Measurements from ENCODE around the gene LCN1.
"Not testable (repeated sequence)": the region's sequence is repeated elsewhere in the genome, so short reads cannot be mapped to it uniquely, and the experiment has no call there.

The LCN1 gene

DNA sequence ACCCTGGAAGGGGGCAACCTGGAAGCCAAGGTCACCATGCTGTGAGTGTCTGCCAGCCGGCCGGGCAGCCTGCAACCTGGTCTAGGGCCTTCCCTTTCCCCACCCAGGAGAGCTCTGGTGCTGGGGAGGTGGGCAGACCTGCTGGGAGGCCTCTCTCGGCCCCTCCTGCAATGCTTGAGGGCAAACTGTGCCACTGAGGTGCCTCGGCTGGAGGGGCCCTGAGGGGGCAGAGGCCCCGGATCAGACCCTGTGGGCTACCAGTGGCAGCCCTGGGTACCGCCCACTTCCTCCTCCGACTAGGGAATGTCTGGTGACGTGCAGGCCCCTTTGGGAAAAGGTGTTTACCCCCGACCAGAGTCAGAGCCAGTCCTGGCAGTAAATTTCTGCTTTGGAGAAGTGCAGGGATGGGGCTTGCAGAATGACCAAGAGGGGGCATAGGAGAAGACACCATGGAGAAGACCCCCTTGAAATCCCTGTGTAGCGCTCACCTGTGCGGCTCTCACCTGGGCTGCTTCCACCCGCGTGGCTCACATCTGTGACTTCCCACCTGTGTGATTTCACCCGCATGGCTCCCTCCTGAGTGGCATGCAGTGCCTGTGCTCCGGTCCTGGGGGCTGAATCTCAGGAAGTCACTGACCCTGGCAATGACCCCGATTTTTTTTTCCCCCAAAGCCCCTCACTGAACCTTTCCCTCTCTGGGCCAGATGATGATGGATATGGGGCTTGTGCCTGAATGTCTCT, 1.1 kb downstream of the LCN1 start:
- Histone ChIP-seq H3K36me3 (ENCODE audit: insufficient read depth, low read depth, low read length) (no peaks in the 10 kb centered on the region), H3K9me3 (ENCODE audit: insufficient read depth, low read depth, low read length) (no peaks in the 10 kb centered on the region), H3K4me1 (ENCODE audit: insufficient read depth, low read length) (no peaks in the 10 kb centered on the region), H3K27ac (ENCODE audit: low read length) (no peak overlapping the region), H3K4me3 (ENCODE audit: low read length) (no peak overlapping the region), H3K9ac (ENCODE audit: low read depth, low read length) (no peak overlapping the region), H3K27me3 (ENCODE audit: insufficient read depth, low read length) (no peaks in the 10 kb centered on the region)

DNA sequence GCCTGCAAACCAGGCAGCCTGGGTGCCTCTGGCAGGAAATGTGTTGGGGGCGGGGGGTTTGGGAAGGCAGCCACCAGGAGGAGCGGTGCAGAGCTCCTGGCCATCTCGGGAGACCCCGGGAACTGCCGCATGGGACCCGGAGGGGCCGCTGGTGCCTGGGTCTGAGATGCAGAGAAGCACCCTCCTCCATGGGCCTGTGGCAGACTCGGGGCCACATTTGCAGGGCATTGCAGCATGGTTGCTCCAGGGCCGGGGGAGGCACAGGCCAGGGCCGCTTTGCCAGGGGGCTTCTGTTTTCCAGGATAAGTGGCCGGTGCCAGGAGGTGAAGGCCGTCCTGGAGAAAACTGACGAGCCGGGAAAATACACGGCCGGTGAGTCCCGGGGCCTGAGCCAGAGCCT, 1.7 kb downstream of the LCN1 start:
- no peaks in the 10 kb centered on the region for H3K4me1 ChIP-seq (ENCODE audit: insufficient read depth, low read length)
- H3K27ac ChIP-seq (ENCODE audit: low read length): no peak overlapping the region
- H3K36me3 ChIP-seq (ENCODE audit: insufficient read depth, low read depth, low read length): no peaks in the 10 kb centered on the region
- H3K4me3 ChIP-seq (ENCODE audit: low read length): no peak overlapping the region
- no peaks in the 10 kb centered on the region for H3K27me3 ChIP-seq (ENCODE audit: insufficient read depth, low read length)
- no peaks in the 10 kb centered on the region for H3K9me3 ChIP-seq (ENCODE audit: insufficient read depth, low read depth, low read length)
- H3K9ac ChIP-seq (ENCODE audit: low read depth, low read length): no peak overlapping the region

DNA sequence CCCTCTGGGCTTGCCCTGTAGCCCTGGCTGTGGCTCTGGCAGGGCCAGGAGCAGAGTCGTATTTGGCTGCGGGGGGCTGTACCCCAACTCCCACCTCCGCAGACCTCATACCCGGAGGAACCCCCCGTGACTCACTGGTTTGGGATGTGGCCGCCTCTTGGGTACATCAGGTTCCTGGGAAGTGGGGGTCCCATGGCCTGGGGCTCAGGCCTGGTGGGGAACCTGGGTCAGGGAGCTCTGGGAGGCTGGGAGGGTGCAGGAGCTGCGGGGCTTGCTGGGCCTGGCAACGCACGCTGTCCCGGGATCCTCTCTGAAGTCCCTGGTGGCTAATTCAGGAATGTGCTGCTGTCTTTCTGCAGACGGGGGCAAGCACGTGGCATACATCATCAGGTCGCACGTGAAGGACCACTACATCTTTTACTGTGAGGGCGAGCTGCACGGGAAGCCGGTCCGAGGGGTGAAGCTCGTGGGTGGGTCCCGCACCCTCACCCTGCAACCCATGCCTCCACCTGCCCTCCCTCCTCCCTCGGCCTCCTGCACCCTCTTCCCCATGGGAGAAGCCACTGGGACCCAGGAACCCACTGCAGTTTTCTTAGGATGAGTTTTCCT, 2.4 kb downstream of the LCN1 start:
- Histone ChIP-seq H3K4me3 (ENCODE audit: low read length) (no peak overlapping the region), H3K36me3 (ENCODE audit: insufficient read depth, low read depth, low read length) (no peaks in the 10 kb centered on the region), H3K9me3 (ENCODE audit: insufficient read depth, low read depth, low read length) (no peaks in the 10 kb centered on the region), H3K27me3 (ENCODE audit: insufficient read depth, low read length) (no peaks in the 10 kb centered on the region), H3K9ac (ENCODE audit: low read depth, low read length) (no peak overlapping the region), H3K27ac (ENCODE audit: low read length) (no peak overlapping the region), H3K4me1 (ENCODE audit: insufficient read depth, low read length) (no peaks in the 10 kb centered on the region)

DNA sequence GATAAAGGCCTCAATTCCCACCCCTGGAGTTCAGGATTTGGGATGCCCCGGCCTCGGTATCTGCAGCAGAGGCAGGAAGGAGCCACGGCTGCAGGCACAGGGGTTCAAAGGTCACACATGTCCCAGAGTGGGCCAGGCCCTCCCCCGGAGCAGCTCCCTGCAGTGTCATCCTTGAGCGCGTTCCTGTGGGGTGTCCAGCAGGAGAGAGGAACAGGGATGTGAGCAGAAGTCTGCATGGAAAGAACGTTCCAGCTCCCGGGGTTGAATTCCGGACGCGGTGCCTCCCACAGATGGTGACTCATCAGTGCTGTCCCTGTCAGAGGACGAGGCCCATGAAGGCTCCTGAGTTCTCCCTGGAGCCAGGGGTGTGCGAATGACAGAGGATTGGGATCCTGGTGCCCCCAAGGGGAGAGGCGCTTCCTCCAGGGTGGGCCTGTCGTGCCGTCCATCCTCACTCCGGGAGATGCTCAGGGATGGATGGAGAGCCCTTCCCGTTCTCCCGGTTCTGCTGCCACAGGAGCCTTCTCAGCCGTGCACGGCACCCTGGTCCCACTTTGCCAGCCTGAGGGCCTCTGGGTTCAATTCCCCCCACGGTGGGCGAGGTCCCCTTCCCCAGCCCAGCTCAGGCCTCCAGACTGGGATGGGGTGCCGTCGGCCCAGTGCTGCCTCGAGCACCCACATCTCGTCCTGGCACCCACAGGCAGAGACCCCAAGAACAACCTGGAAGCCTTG, 3.1 kb downstream of the LCN1 start:
- no peak overlapping the region for H3K4me3 ChIP-seq (ENCODE audit: low read length)
- H3K36me3 ChIP-seq (ENCODE audit: insufficient read depth, low read depth, low read length): no peaks in the 10 kb centered on the region
- H3K27ac ChIP-seq (ENCODE audit: low read length): no peak overlapping the region
- no peaks in the 10 kb centered on the region for H3K4me1 ChIP-seq (ENCODE audit: insufficient read depth, low read length)
- H3K9ac ChIP-seq (ENCODE audit: low read depth, low read length): no peak overlapping the region
- no peaks in the 10 kb centered on the region for H3K9me3 ChIP-seq (ENCODE audit: insufficient read depth, low read depth, low read length)
- H3K27me3 ChIP-seq (ENCODE audit: insufficient read depth, low read length): no peaks in the 10 kb centered on the region

DNA sequence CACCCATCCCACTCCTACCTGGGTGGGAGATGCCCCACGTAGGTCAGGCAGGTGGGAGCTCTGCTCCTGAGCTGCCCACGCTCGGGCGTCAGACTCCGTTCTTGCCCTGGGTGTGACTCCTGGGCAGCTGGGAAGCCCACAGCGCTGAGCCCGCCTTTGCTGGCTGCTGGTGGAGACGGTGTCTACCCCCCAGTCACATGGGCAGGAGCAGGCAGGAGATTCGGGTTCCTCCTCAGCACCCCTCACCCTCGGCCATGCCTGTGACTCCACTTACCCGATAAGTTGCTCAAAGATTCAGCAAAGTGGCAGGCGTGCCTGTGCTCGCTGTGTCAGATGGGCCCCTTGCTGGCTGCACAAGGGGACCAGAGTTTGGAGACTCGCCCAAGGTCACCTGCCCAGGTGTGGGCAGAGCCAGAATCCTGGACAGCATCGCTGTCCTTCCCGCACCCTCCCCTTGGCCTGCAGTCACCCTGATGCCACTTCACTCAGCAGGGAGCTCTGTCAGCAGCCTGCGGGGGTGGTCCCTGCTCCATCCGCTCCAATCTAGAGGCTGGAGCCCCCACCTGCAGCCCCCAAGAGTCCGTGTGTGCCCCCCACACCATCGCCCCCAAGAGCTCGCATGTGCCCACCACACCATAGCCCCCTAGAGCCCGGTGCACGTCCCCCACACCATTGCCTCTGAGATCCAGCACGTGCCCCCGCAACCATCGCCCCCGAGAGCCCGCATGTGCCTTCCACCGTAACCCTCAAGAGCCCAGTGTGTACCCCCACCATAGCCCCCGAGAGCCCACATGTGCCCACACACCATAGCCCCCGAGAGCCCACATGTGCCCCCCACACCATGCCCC, 4.2 kb downstream of the LCN1 start:
- no peak overlapping the region for H3K9ac ChIP-seq (ENCODE audit: low read depth, low read length)
- H3K9me3 ChIP-seq (ENCODE audit: insufficient read depth, low read depth, low read length): no peaks in the 10 kb centered on the region
- no peak overlapping the region for H3K27ac ChIP-seq (ENCODE audit: low read length)
- H3K27me3 ChIP-seq (ENCODE audit: insufficient read depth, low read length): no peaks in the 10 kb centered on the region
- H3K4me1 ChIP-seq (ENCODE audit: insufficient read depth, low read length): no peaks in the 10 kb centered on the region
- H3K36me3 ChIP-seq (ENCODE audit: insufficient read depth, low read depth, low read length): no peaks in the 10 kb centered on the region
- H3K4me3 ChIP-seq (ENCODE audit: low read length): no peak overlapping the region

DNA sequence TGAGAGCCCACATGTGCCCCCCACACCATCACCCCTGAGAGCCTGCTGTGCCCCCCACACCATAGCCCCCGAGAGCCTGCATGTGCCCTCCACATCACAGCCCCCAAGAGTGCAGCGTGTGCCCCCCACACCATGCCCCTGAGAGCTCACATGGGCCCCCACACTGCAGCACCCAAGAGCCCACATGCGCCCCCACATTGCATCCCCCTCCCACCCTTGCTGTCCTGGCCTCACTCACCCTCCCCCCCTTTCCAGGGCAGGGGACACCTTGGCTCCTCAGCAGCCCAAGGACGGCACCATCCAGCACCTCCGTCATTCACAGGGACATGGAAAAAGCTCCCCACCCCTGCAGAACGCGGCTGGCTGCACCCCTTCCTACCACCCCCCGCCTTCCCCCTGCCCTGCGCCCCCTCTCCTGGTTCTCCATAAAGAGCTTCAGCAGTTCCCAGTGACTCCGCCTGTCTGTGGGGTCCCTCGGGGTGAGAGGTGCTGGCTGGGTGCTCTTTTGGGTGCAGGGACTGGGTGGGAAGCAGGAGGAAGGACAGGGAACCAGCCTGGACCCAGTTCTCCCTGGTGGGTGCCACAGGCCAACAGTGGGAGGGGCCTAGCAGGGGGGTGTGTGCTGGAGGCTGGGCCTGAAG, 5.0 kb downstream of the LCN1 start:
- Histone ChIP-seq H3K36me3 (ENCODE audit: insufficient read depth, low read depth, low read length) (no peaks in the 10 kb centered on the region), H3K9ac (ENCODE audit: low read depth, low read length) (no peak overlapping the region), H3K27me3 (ENCODE audit: insufficient read depth, low read length) (no peaks in the 10 kb centered on the region)

DNA sequence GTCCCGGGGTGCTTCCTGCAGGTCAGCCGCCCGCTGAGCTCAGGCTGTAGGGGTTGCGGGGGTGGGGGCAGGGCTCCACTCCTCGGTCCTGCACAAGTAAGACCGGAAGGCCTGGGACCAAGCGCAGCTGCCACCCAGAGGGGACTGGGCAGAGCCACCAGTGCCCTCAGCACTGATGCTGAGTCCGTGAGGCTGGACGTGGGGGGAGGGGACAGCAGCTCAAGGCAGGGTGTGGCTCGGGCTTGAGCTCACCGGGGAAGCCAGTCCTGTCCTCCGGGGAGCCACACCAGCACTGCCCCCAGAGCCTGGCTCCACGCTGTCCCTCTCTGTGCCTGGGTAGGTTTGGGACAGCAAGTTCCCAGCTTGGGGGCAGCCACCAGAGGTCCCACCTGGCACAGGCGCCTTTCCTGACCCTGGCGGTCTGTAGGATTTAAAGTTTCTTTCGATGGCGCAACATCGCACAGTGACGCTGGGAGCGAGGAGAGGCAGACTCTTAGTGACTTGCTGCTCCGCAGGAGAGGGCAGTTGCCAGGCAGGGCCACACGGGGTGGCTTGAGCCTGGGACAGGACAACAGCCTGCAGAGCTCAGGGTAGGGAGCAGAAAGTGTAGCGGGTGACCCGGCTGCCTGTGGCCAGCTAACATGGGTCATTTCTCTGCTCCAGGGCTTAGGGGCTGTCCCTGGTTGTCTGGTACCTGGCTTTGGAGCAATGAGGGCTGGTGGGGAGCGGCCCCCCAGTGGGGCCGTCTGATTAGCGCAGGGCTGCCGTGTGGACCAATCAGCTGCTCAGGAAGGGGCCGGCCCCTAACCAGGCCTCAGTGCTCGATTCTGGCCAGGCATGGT, 5.7 kb downstream of the LCN1 start:
- Histone ChIP-seq H3K9me3 (ENCODE audit: insufficient read depth, low read depth, low read length) (no peaks in the 10 kb centered on the region), H3K27me3 (ENCODE audit: insufficient read depth, low read length) (no peaks in the 10 kb centered on the region), H3K9ac (ENCODE audit: low read depth, low read length) (no peak overlapping the region), H3K4me3 (ENCODE audit: low read length) (no peak overlapping the region), H3K36me3 (ENCODE audit: insufficient read depth, low read depth, low read length) (no peaks in the 10 kb centered on the region), H3K27ac (ENCODE audit: low read length) (no peak overlapping the region), H3K4me1 (ENCODE audit: insufficient read depth, low read length) (no peaks in the 10 kb centered on the region)

More for the DNA sequence above, 5.0 kb downstream of the LCN1 start:
- no peak overlapping the region for H3K27ac ChIP-seq (ENCODE audit: low read length)
- H3K9me3 ChIP-seq (ENCODE audit: insufficient read depth, low read depth, low read length): no peaks in the 10 kb centered on the region
- no peak overlapping the region for H3K4me3 ChIP-seq (ENCODE audit: low read length)
- H3K4me1 ChIP-seq (ENCODE audit: insufficient read depth, low read length): no peaks in the 10 kb centered on the region

DNA sequence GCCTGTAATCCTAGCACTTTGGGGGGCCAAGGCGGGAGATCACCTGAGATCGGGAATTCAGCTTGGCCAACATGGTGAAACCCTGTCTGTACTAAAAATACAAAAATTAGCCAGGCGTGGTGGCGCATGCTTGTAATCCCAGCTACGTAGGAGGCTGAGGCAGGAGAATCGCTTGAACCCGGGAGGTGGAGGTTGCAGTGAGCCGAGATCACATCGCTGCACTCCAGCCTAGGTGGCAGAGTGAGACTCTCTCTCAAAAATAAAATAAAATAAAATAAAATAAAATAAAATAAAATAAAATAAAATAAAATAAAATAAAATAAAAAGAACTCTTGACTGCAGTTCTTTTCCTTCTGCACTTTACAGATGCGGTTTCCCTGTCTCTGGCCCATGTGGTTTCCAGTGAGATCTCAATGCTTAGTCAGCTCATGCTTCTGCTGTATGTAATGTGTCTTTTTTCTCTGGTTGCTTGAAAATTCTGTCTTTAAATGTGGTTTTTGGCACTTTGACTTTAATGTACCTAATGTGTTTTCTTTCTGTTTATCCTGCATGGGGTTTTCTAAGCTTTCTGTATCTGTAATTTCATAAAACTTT, 7.7 kb downstream of the LCN1 start:
- H3K9ac ChIP-seq (ENCODE audit: low read depth, low read length); H3K4me3 ChIP-seq (ENCODE audit: low read length); H3K27ac ChIP-seq (ENCODE audit: low read length); H3K9me3 ChIP-seq (ENCODE audit: insufficient read depth, low read depth, low read length); H3K27me3 ChIP-seq (ENCODE audit: insufficient read depth, low read length); H3K4me1 ChIP-seq (ENCODE audit: insufficient read depth, low read length); H3K36me3 ChIP-seq (ENCODE audit: insufficient read depth, low read depth, low read length): not testable (repeated sequence)

DNA sequence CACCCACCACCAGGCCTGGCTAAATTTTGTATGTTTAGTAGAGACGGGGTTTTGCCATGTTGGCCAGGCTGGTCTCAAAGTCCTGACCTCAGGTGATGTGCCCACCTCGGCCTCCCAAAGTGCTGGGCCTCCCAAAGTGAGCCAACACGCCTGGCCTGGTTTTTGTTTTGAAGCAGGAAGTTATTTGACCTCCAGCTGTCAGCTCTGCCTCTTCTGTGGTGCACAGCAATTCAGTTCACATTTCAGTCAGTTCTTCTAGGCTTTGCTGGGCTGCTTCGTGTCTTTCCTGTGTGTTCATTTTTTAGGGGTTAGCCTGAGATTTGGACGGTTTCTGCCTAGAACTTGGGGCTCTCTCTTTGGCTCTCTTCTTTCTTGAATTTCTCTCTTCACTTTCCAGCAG, 8.9 kb downstream of the LCN1 start:
- Histone ChIP-seq H3K27me3 (ENCODE audit: insufficient read depth, low read length) (no peaks in the 10 kb centered on the region), H3K9ac (ENCODE audit: low read depth, low read length) (no peak overlapping the region)

DNA sequence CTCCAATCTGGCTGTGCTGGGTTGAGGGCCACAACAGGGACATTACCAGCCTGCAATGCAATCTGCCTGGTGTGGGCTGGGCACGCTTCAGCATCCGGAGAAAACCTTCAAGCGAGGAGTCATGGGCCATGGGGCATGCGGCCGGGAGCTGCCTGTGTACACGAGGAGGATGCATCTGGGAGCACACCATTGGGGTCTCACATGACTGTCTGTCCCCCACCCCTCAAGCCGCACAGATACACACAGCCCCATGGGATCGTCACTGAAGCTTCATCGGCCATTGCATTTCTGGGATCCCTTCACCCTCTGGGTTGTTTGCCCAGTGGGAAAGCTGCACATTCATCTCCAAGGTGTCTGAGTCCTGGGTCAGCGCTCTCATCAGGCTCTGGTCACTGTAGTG, 9.9 kb downstream of the LCN1 start:
- no peaks in the 10 kb centered on the region for H3K9me3 ChIP-seq (ENCODE audit: insufficient read depth, low read depth, low read length)
- H3K4me3 ChIP-seq (ENCODE audit: low read length): no peak overlapping the region
- H3K36me3 ChIP-seq (ENCODE audit: insufficient read depth, low read depth, low read length): no peaks in the 10 kb centered on the region
- H3K27me3 ChIP-seq (ENCODE audit: insufficient read depth, low read length): no peaks in the 10 kb centered on the region
- no peak overlapping the region for H3K9ac ChIP-seq (ENCODE audit: low read depth, low read length)
- no peak overlapping the region for H3K27ac ChIP-seq (ENCODE audit: low read length)
- no peaks in the 10 kb centered on the region for H3K4me1 ChIP-seq (ENCODE audit: insufficient read depth, low read length)

More for the DNA sequence above, 8.9 kb downstream of the LCN1 start:
- no peaks in the 10 kb centered on the region for H3K36me3 ChIP-seq (ENCODE audit: insufficient read depth, low read depth, low read length)
- no peak overlapping the region for H3K4me3 ChIP-seq (ENCODE audit: low read length)
- H3K27ac ChIP-seq (ENCODE audit: low read length): no peak overlapping the region
- H3K9me3 ChIP-seq (ENCODE audit: insufficient read depth, low read depth, low read length): no peaks in the 10 kb centered on the region
- H3K4me1 ChIP-seq (ENCODE audit: insufficient read depth, low read length): no peaks in the 10 kb centered on the region
